ENCODE results near the gene CACHD1.

GRCh38 chr1:64499966-64500365, 30.0 kb downstream of the CACHD1 start:
- TF ChIP-seq CTCF (IDR thresholded peaks at IDR 0.05) (no peak), POLR2A (IDR thresholded peaks at IDR 0.05) (no peak)
